ENCODE measurements around the gene DNAH1.

- TF ChIP-seq CTCF (IDR thresholded peaks at IDR 0.05) (no peak), POLR2AphosphoS5 (IDR thresholded peaks at IDR 0.05; ENCODE audit: low read depth, low read length) (no peak), SIN3A (IDR thresholded peaks at IDR 0.05; ENCODE audit: borderline replicate concordance, insufficient read depth, low read depth, low read length) (no peak)
Measured at GRCh38 chr3:52358362-52358940, 42.3 kb downstream of the DNAH1 start.

All from Panc1 (cell line).